D721Med (cell line): ENCODE data around the gene MTCP1.

ENCODE experiments used
- DNase-seq: peaks from one replicate; pipeline ENCODE4 v3.0.0; 2011; ENCODE audit warnings: low spot score; ENCODE audit not compliant: insufficient read length
- FAIRE-seq: peaks from 2 replicates; lab custom pipeline; 2011; peaks lifted over from hg19 to GRCh38; lab: Jason Lieb, UNC
- CTCF ChIP-seq: IDR thresholded peaks from 2 replicates; pipeline ENCODE4 v1.5.1; 2012; ENCODE audit warnings: mild to moderate bottlenecking, control low read depth; ENCODE audit not compliant: insufficient read depth; ENCODE audit errors: missing control alignments

Gene MTCP1

DNA sequence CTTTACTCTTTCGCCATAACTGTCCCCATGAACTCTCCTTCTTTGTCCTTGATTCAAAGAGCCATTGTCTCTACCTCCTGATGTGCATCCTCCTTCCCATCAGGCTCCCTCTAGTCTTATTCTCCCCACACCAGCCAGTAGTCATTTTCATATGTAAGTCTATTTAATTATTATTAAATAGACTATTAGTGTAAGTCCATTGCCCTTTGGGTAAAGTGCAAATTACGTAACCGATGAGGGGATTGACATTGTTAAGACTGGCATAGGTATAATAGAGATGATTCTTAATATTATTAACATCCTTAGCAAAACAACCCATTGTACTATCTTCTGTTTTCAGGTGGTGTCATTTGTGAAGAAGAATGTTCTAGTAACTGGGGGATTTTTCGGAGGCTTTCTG is 16.7 kb downstream of the MTCP1 start:
- no peak for FAIRE-seq
- TF ChIP-seq CTCF: no peak
- no peak for DNase-seq

- no peak for TF ChIP-seq CTCF
- FAIRE-seq: no peak
- no peak for DNase-seq
Observed at GRCh38 chrX:155053656-155054055, 17.3 kb downstream of the MTCP1 start.

DNA sequence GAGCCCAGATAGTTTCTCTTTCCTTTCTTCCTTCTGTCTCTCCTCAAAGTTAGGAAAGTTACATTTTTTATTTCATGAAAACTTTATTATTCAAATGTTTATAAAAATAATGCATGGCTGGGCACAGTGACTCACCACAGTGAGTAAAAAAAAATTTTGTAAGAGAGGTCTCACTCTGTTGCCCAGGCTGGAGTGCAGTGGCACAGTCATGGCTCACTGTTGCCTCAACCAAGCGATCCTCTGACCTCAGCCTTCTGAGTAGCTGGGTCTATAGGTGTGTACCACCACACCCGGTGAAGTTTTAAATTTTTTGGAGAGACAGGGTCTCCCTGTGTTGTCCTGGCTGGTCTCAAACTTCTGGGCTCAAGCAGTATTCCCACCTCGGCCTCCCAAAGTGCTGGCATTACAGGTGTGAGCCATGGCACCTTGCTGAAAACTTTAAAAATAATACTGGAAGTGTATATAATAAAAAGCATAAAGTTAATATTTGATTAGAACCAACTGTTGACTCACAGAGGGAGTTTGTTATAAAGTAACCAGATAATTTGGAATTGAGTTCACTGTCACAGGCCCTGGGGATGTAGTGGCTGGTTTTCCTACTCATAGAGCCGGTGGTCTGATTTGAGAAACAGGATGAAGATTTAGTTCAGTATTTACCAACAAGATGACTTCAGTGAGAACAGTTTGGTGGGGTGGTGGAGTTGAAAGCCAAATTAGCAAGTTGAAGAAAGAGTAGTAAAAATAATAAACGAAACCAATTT is 18.0 kb downstream of the MTCP1 start:
- DNase-seq (no peak), FAIRE-seq (no peak)
- no peak for TF ChIP-seq CTCF

GRCh38 chrX:155048977-155049619 is 21.8 kb downstream of the MTCP1 start:
- DNase-seq (no peak), FAIRE-seq (no peak)
- peak; percentile 51 for TF ChIP-seq CTCF

GRCh38 chrX:155046811-155047528 is 24.0 kb downstream of the MTCP1 start:
- FAIRE-seq (no peak), DNase-seq (no peak)
- TF ChIP-seq CTCF: no peak

DNA sequence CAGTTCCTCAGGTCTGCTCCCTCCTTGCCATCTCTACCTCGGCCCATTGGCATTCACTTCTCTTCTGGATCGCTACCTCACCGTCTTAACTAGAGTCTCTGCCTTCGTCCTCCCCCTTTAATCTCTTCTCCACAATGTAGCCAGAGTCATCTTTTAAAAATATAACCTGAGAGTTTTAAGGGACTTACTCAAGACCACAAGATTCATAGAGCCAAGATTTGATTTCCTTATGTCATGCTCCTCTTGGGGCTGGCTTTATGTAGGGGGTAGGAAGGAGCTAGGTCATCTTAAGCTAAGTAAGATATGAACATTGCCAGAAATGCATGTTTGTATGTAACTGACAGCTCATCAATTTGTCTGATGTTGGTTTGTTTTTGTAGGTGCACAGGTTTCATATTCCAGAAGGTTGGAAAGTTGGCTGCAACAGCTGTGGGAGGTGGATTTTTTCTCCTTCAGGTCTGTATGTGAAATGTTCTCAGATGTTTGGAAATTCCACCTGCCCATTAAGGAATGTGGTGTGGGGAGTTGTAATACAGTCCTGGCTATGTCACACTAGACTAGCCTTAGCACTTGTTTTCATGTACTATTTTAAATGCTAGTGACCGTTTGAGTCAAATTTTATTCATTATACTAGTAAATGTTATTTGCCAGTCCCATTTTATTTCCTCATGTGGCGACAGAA is 24.7 kb downstream of the MTCP1 start:
- no peak for FAIRE-seq
- TF ChIP-seq CTCF: no peak

More for the DNA sequence above, 24.7 kb downstream of the MTCP1 start:
- no peak for DNase-seq
